Left lung (tissue), 10 donors: ENCODE results near the gene ESR1. TPM values are rescaled to one million over a fixed set of nuclear protein-coding genes. Genes with fewer than 3 reads are reported as not detected.

Experiments
- ATAC-seq: fragments of 200-7000 bp; cut with Tn5 transposase; one replicate; pipeline ENCODE4 v1.9.1; 2020; ENCODE audit warnings: moderate library complexity
- DNase-seq, 4 donors: peaks; one replicate each; pipeline ENCODE4 v3.0.0-alpha.2; 2013 to 2020
- H3K27ac ChIP-seq, 2 donors: fragments of 200-600 bp; sonication (generic) in 1 of 2; one replicate each; pipeline versions ENCODE4 v1.5.0 to v1.8.0; 2020 to 2021
- H3K27me3 ChIP-seq, 2 donors: fragments of 200-600 bp; sonication (generic) in 1 of 2; one replicate each; pipeline versions ENCODE4 v1.5.0 to v1.8.0; 2020 to 2021
- H3K36me3 ChIP-seq, 2 donors: fragments of 200-600 bp; sonication (generic) in 1 of 2; one replicate each; pipeline versions ENCODE4 v1.5.0 to v1.8.0; 2020 to 2021
- H3K4me1 ChIP-seq, 2 donors: fragments of 200-600 bp; one replicate each; pipeline ENCODE4 v1.8.0; 2021
- H3K4me3 ChIP-seq, 2 donors: fragments of 200-600 bp; sonication (generic) in 1 of 2; one replicate each; pipeline versions ENCODE4 v1.5.0 to v1.8.0; 2020 to 2021; ENCODE audit warnings: mild to moderate bottlenecking in 1 of 2
- H3K9me3 ChIP-seq, 2 donors: fragments of 200-600 bp; sonication (generic) in 1 of 2; one replicate each; pipeline versions ENCODE4 v1.5.0 to v1.8.0; 2020 to 2021
- CTCF ChIP-seq, 2 donors: fragments of 200-600 bp; sonication (generic) in 1 of 2; IDR thresholded peaks; one replicate each; pipeline versions ENCODE4 v1.5.0 to v1.8.0; 2021; ENCODE audit warnings: antibody characterized with exemption in 2 of 2
- intact Hi-C, 2 donors: fragments of 100-400 bp; cut with DNase I; formaldehyde crosslinking; loops; one replicate each; pipeline versions ENCODE4 v1.11.2 to v1.14.2; 2022
- polyA plus RNA-seq, 6 donors: library from polyadenylated mRNA; unstranded; fragments of 120-200 nt; gene quantifications; one replicate each; pipeline ENCODE4 v1.2.1, GENCODE V29; 2013; ENCODE audit not compliant: insufficient read length in 6 of 6
- total RNA-seq, 2 donors: library from RNA; stranded (reverse); fragmentation: NEBNext Ultra II Directional; extraction: Animal tissue kit (Norgen Biotek cat#: 25700); gene quantifications; one replicate each; pipeline ENCODE4 v1.2.1, GENCODE V29; 2021
- donor health status: DM: no; HTN: yes; CAD: no.
- donor health status: DM: no; HTN: no; CAD: no.

Gene ESR1
- total and polyA plus RNA-seq, 8 donors, result 0.91 to 2.7 (median 1.7) TPM

DNA sequence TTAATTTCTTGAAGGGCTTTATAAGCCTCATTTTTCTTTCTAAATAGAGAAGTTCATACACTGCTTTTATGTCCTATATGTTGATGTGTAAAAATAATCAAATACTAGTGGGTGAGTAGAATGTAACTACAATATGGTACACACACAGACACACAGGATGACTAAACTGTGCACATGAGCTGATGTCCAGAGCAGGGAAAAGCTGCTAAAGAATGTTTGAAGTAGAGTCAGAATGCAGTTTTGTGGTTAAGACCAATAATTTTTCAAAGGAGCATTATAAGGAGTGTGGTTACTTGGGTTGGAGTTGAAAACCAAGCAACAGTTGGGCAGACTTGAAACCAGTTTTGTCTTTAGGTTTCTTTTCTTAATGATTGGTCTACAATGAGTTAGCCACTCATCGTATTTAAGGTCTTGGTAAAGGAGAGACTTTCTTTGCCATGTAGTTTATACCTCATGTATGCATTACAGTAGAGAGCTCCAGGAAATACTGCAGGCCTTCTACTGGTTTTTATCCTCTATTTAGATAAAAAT lies 196.6 kb downstream of the ESR1 start:
- Histone ChIP-seq H3K4me1 (no peaks in the 10 kb centered on the region), H3K27ac (no peak overlapping the region), H3K9me3 (no peaks in the 10 kb centered on the region), H3K36me3 (no peaks in the 10 kb centered on the region), H3K4me3 (no peak overlapping the region), H3K27me3 (no peaks in the 10 kb centered on the region)
- intact Hi-C loops, result no loop called here
- no peak for DNase-seq
- ATAC-seq, result no peak
- no peak for TF ChIP-seq CTCF (IDR thresholded peaks at IDR 0.05)

DNA sequence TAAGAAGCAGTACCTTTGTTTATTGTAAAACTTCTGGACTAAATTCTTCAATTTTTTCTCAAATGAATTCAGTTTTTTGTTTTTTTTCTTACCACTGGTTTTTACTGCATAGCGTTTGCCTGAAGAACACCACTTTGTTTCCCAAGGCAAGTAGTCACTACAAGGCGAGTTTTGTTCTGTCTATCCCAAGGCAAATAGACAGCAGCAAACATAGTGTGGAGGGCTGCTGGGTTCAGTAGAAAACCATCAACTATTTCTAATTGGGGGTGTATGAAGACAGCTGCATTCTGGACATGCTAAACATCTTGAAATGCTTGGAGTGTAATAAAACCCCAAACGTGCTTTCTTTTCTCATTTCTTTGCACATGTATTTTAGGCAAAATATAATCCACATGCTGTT lies 197.4 kb downstream of the ESR1 start:
- intact Hi-C loops, result no loop called here

DNA sequence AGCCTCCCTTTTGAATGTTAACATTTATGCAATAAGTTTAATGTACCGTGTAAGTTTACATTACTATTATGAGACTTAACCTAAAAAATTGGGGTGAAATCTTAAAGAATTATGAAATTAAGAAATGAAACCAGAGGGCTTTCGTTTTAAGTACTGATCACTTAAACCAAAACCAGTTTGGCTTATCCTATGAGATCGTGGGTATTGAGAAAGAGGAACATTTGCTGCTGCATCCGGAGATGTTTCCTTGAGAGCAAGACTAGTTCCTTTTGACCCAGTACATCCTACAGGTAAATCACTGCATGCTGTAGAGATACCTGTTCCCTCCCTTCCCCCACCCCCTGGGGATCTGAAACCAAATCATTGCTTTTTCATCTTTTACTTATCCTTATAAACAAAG lies 201.3 kb downstream of the ESR1 start:
- Histone ChIP-seq H3K4me1 (no peaks in the 10 kb centered on the region), H3K27me3 (no peaks in the 10 kb centered on the region), H3K27ac (no peak overlapping the region), H3K9me3 (no peaks in the 10 kb centered on the region), H3K36me3 (no peaks in the 10 kb centered on the region), H3K4me3 (no peak overlapping the region)
- no peak for DNase-seq
- no peak for TF ChIP-seq CTCF (IDR thresholded peaks at IDR 0.05)
- ATAC-seq, result no peak
- intact Hi-C loops, result no loop called here

More for the DNA sequence above, 197.4 kb downstream of the ESR1 start:
- no peaks in the 10 kb centered on the region for H3K4me1 ChIP-seq
- no peak overlapping the region for H3K4me3 ChIP-seq
- no peaks in the 10 kb centered on the region for H3K9me3 ChIP-seq
- TF ChIP-seq CTCF (IDR thresholded peaks at IDR 0.05), result no peak
- no peaks in the 10 kb centered on the region for H3K27me3 ChIP-seq
- DNase-seq (no peak), ATAC-seq (no peak)
- H3K36me3 ChIP-seq, result no peaks in the 10 kb centered on the region
- no peak overlapping the region for H3K27ac ChIP-seq

- intact Hi-C loops, result no loop called here
- H3K27ac ChIP-seq, result no peak overlapping the region
- H3K36me3 ChIP-seq, result no peaks in the 10 kb centered on the region
- ATAC-seq (no peak), DNase-seq (no peak)
- no peaks in the 10 kb centered on the region for H3K27me3 ChIP-seq
- no peak for TF ChIP-seq CTCF (IDR thresholded peaks at IDR 0.05)
- H3K9me3 ChIP-seq, result no peaks in the 10 kb centered on the region
- H3K4me1 ChIP-seq, result no peaks in the 10 kb centered on the region
- H3K4me3 ChIP-seq, result no peak overlapping the region
Observed at GRCh38 chr6:152012227-152012626, 204.7 kb downstream of the ESR1 start.

DNA sequence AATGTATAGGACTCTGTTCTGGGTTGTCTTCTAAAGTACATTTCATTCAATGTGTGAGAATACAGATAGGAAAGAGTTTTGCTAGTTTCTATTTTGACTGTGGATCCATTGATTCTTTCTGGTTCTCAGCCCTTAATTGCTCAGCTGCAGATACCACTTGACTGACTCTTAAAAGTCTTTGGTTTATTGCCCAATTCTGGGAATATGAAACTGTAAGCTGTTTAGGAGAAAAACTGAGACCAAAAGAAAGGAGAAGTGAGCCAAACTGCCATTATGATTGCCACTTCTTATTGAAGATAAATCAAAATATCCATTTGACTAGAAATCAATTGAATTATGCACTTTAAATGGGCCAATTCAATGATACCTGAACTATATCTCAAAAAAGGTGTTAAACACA lies 211.4 kb downstream of the ESR1 start:
- H3K27me3 ChIP-seq, result no peaks in the 10 kb centered on the region

More for the DNA sequence above, 211.4 kb downstream of the ESR1 start:
- no peak overlapping the region for H3K27ac ChIP-seq
- intact Hi-C loops, result no loop called here
- no peaks in the 10 kb centered on the region for H3K36me3 ChIP-seq
- TF ChIP-seq CTCF (IDR thresholded peaks at IDR 0.05), result no peak
- DNase-seq, result no peak
- no peak for ATAC-seq
- peaks cover 0 to 6% of the 10 kb centered on the region in 2 donors for H3K9me3 ChIP-seq
- no peak overlapping the region for H3K4me3 ChIP-seq
- H3K4me1 ChIP-seq, result no peaks in the 10 kb centered on the region
